Measurements from ENCODE around the gene RAB5B.
"Not testable (repeated sequence)": the region's sequence is repeated elsewhere in the genome, so short reads cannot be mapped to it uniquely, and the experiment has no call there.

Gene RAB5B

DNA sequence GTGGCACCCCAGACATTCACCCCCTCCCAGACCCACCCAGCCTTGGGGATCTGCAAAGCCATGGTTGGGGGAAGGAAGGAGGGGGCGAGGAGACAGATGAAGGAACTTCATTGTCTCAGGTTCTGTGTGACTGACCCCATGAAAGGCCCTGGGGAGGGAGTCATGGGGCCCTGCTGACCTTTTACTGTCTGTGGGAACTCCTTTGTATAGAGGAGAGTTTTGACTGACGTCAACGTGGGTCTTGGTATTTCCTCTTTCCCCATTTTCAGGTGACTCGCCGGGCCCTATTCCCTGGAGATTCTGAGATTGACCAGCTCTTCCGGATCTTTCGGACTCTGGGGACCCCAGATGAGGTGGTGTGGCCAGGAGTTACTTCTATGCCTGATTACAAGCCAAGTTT, 3.1 kb upstream of the RAB5B start:
- Histone ChIP-seq H3K27me3 (ENCODE audit: control insufficient read depth, insufficient read depth, low read length) (no peaks in the 10 kb centered on the region), H3K4me3 (ENCODE audit: low read depth, low read length) (no peak overlapping the region), H3K27ac (ENCODE audit: low read depth, low read length) (no peak overlapping the region), H3K9ac (ENCODE audit: low read length) (no peak overlapping the region), H3K4me1 (ENCODE audit: control insufficient read depth, insufficient read depth, low read length) (peaks cover 23% of the 10 kb centered on the region), H3K36me3 (ENCODE audit: control insufficient read depth, insufficient read depth, low read length) (peaks cover 42% of the 10 kb centered on the region), H3K9me3 (ENCODE audit: control insufficient read depth, insufficient read depth, low read depth, low read length) (no peaks in the 10 kb centered on the region)

DNA sequence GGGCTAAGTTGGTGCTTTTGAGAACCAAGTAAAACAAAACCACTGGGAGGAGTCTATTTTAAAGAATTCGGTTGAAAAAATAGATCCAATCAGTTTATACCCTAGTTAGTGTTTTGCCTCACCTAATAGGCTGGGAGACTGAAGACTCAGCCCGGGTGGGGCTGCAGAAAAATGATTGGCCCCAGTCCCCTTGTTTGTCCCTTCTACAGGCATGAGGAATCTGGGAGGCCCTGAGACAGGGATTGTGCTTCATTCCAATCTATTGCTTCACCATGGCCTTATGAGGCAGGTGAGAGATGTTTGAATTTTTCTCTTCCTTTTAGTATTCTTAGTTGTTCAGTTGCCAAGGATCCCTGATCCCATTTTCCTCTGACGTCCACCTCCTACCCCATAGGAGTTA, 1.8 kb upstream of the RAB5B start:
- peaks cover 18% of the 10 kb centered on the region for H3K4me1 ChIP-seq (ENCODE audit: control insufficient read depth, insufficient read depth, low read length)
- no peak overlapping the region for H3K27ac ChIP-seq (ENCODE audit: low read depth, low read length)
- no peak overlapping the region for H3K9ac ChIP-seq (ENCODE audit: low read length)
- no peak overlapping the region for H3K4me3 ChIP-seq (ENCODE audit: low read depth, low read length)
- H3K36me3 ChIP-seq (ENCODE audit: control insufficient read depth, insufficient read depth, low read length), result peaks cover 50% of the 10 kb centered on the region
- H3K9me3 ChIP-seq (ENCODE audit: control insufficient read depth, insufficient read depth, low read depth, low read length), result no peaks in the 10 kb centered on the region
- H3K27me3 ChIP-seq (ENCODE audit: control insufficient read depth, insufficient read depth, low read length), result no peaks in the 10 kb centered on the region

DNA sequence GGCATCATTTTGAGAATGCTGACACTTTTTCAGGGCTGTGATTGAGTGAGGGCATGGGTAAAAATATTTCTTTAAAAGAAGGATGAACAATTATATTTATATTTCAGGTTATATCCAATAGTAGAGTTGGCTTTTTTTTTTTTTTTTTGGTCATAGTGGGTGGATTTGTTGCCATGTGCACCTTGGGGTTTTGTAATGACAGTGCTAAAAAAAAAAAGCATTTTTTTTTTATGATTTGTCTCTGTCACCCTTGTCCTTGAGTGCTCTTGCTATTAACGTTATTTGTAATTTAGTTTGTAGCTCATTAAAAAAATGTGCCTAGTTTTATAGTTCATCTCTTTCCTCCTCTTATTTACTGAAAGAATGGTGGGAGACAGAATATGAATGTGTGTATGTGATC, 1.4 kb upstream of the RAB5B start:
- Histone ChIP-seq H3K36me3 (ENCODE audit: control insufficient read depth, insufficient read depth, low read length) (peaks cover 50% of the 10 kb centered on the region), H3K27ac (ENCODE audit: low read depth, low read length) (no peak overlapping the region), H3K4me3 (ENCODE audit: low read depth, low read length) (peak overlapping the region; percentile 57), H3K9me3 (ENCODE audit: control insufficient read depth, insufficient read depth, low read depth, low read length) (no peaks in the 10 kb centered on the region), H3K27me3 (ENCODE audit: control insufficient read depth, insufficient read depth, low read length) (no peaks in the 10 kb centered on the region), H3K9ac (ENCODE audit: low read length) (no peak overlapping the region), H3K4me1 (ENCODE audit: control insufficient read depth, insufficient read depth, low read length) (peaks cover 18% of the 10 kb centered on the region)

- H3K27me3 ChIP-seq (ENCODE audit: control insufficient read depth, insufficient read depth, low read length), result no peaks in the 10 kb centered on the region
- no peak overlapping the region for H3K27ac ChIP-seq (ENCODE audit: low read depth, low read length)
- no peaks in the 10 kb centered on the region for H3K9me3 ChIP-seq (ENCODE audit: control insufficient read depth, insufficient read depth, low read depth, low read length)
- peaks cover 48% of the 10 kb centered on the region for H3K36me3 ChIP-seq (ENCODE audit: control insufficient read depth, insufficient read depth, low read length)
- peak overlapping the region; percentile 57 for H3K4me3 ChIP-seq (ENCODE audit: low read depth, low read length)
- peak overlapping the region; percentile 41 for H3K9ac ChIP-seq (ENCODE audit: low read length)
- H3K4me1 ChIP-seq (ENCODE audit: control insufficient read depth, insufficient read depth, low read length), result peaks cover 14% of the 10 kb centered on the region
These were observed 823 bp upstream of the RAB5B start for GRCh38 chr12:55972911-55973598.

GRCh38 chr12:55974308-55974730, 441 bp downstream of the RAB5B start:
- Histone ChIP-seq H3K4me3 (ENCODE audit: low read depth, low read length) (peak overlapping the region; percentile 81), H3K4me1 (ENCODE audit: control insufficient read depth, insufficient read depth, low read length) (peaks cover 10% of the 10 kb centered on the region; the same call in 1 of the 2 replicates), H3K9ac (ENCODE audit: low read length) (peak overlapping the region; percentile 82), H3K27ac (ENCODE audit: low read depth, low read length) (peak overlapping the region; percentile 50; the same call in 1 of the 2 replicates), H3K9me3 (ENCODE audit: control insufficient read depth, insufficient read depth, low read depth, low read length) (no peaks in the 10 kb centered on the region), H3K36me3 (ENCODE audit: control insufficient read depth, insufficient read depth, low read length) (peaks cover 40% of the 10 kb centered on the region), H3K27me3 (ENCODE audit: control insufficient read depth, insufficient read depth, low read length) (no peaks in the 10 kb centered on the region)

DNA sequence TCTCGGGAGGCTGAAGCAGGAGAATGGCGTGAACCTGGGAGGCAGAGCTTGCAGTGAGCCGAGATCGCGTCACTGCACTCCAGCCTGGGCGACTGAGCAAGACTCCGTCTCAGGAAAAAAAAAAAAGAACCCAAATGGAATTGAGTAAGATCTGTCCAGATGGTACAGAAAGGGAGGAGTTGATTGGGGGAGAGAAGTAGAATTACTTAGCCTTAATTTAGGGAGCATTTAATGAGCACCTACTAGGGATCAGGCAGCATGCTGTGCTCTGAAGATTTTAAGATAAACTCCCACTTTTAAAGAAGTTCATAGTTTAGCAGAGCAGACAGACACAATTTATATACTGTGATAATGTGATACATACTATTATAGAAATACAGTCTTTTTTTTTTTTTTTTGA, 4.5 kb downstream of the RAB5B start:
- Histone ChIP-seq H3K36me3 (ENCODE audit: control insufficient read depth, insufficient read depth, low read length) (peaks cover 33% of the 10 kb centered on the region), H3K4me1 (ENCODE audit: control insufficient read depth, insufficient read depth, low read length) (peaks cover 4% of the 10 kb centered on the region), H3K9ac (ENCODE audit: low read length) (no peak overlapping the region), H3K27ac (ENCODE audit: low read depth, low read length) (no peak overlapping the region), H3K9me3 (ENCODE audit: control insufficient read depth, insufficient read depth, low read depth, low read length) (no peaks in the 10 kb centered on the region), H3K27me3 (ENCODE audit: control insufficient read depth, insufficient read depth, low read length) (no peaks in the 10 kb centered on the region), H3K4me3 (ENCODE audit: low read depth, low read length) (no peak overlapping the region)

DNA sequence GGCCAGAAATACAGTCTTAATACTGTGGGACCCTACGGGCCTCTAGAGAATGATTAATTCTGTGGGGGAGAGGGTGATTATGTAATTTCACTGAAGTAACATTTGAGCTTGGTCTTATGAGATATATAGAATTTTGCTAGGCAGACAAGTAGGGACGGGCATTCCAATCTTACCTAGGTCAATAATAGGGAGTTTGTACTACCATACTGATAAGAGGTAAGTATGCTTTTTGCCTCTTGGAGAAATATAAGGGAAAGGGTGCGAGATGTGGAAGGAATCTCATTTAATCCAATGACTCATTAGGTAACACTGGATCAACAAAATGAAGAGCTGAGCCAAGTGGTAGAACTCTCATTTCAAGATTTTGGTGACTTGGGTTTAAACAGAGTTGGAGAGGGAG, 5.2 kb downstream of the RAB5B start:
- H3K4me3 ChIP-seq (ENCODE audit: low read depth, low read length), result no peak overlapping the region
- H3K4me1 ChIP-seq (ENCODE audit: control insufficient read depth, insufficient read depth, low read length), result peaks cover 4% of the 10 kb centered on the region
- peaks cover 37% of the 10 kb centered on the region for H3K36me3 ChIP-seq (ENCODE audit: control insufficient read depth, insufficient read depth, low read length)
- H3K27me3 ChIP-seq (ENCODE audit: control insufficient read depth, insufficient read depth, low read length), result no peaks in the 10 kb centered on the region
- H3K27ac ChIP-seq (ENCODE audit: low read depth, low read length), result no peak overlapping the region
- H3K9me3 ChIP-seq (ENCODE audit: control insufficient read depth, insufficient read depth, low read depth, low read length), result no peaks in the 10 kb centered on the region
- no peak overlapping the region for H3K9ac ChIP-seq (ENCODE audit: low read length)

DNA sequence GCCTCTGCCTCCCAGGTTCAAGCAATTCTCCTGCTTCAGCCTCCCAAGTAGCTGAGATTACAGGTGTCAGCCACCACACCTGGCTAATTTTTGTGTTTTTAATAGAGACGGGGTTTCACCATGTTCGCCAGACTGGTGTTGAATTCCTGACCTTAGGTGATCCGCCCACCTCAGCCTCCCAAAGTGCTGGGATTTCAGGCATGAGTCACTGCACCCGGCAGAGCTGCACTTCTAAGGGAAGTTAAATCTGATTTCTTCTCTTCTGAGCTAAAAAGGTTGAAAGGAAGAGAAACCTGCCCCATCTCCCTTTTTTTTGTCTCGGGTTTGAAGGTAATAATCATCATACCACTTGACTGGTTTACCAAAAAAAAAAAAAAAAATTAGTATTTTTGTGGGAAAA, 8.0 kb downstream of the RAB5B start:
- not testable (repeated sequence) for H3K27ac ChIP-seq (ENCODE audit: low read depth, low read length); H3K4me3 ChIP-seq (ENCODE audit: low read depth, low read length); H3K9ac ChIP-seq (ENCODE audit: low read length); H3K4me1 ChIP-seq (ENCODE audit: control insufficient read depth, insufficient read depth, low read length); H3K9me3 ChIP-seq (ENCODE audit: control insufficient read depth, insufficient read depth, low read depth, low read length); H3K27me3 ChIP-seq (ENCODE audit: control insufficient read depth, insufficient read depth, low read length)
- peaks cover 51% of the 10 kb centered on the region for H3K36me3 ChIP-seq (ENCODE audit: control insufficient read depth, insufficient read depth, low read length)

DNA sequence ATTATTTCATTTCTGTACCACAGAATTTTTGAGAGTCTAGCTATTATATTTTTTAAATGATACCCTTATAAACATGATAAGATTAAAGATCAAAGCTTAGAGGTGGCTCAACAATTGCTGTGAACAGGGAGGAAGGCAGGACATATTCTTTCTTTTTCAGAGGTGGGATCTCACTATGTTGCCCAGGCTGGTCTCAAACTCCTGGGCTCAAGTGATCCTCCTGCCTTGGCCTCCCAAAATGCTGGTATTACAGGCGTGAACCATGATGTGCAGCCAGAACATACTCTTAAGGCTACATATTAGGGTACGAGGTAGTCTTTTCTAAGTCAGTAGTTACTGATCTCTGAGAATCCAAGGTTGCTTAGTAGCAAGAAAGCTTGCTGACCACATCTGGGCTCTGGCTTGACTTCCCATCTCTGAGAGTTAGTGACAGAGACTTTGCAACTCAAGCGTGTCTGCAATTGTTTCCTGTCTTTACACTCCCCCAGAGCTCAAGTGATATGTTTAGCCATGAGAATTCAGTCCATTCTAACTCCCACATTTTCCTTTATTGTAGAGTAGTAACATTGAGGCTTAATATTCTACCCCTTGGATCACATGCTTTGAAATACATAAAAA, 8.6 kb downstream of the RAB5B start:
- H3K27ac ChIP-seq (ENCODE audit: low read depth, low read length), result no peak overlapping the region

DNA sequence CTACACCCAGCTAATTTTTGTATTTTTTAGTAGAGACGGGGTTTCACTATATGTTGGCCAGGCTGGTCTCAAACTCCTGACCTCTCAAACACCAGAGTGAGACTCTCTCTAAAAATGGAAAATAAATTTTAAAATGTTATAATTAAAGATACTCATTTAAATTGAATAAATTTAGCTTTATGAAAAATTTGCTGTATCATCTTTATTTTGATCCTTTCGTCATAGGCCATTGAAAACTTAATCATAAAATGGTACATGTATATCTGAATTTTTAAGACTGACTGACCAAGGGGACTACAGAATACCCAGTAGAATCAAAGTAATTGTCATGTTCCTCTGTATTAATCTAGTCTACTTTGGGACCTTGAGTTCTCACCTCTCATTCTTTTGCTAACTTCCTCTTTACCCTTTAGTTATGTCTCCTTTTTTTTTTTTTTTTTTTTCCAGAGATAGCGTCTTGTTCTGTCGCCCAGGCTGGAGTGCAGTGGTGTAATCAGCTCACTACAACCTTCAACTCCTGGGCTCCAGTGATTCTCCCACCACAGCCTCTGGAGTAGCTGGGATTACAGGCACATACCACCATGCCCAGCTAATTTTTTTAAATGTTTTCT, 9.5 kb downstream of the RAB5B start:
- Histone ChIP-seq H3K36me3 (ENCODE audit: control insufficient read depth, insufficient read depth, low read length) (peaks cover 64% of the 10 kb centered on the region), H3K9ac (ENCODE audit: low read length) (no peak overlapping the region), H3K27ac (ENCODE audit: low read depth, low read length) (no peak overlapping the region)

More for the DNA sequence above, 8.6 kb downstream of the RAB5B start:
- Histone ChIP-seq H3K4me3 (ENCODE audit: low read depth, low read length) (no peak overlapping the region), H3K4me1 (ENCODE audit: control insufficient read depth, insufficient read depth, low read length) (no peaks in the 10 kb centered on the region; the same call in 1 of the 2 replicates), H3K36me3 (ENCODE audit: control insufficient read depth, insufficient read depth, low read length) (peaks cover 56% of the 10 kb centered on the region), H3K9ac (ENCODE audit: low read length) (no peak overlapping the region), H3K27me3 (ENCODE audit: control insufficient read depth, insufficient read depth, low read length) (no peaks in the 10 kb centered on the region), H3K9me3 (ENCODE audit: control insufficient read depth, insufficient read depth, low read depth, low read length) (no peaks in the 10 kb centered on the region)

DNA sequence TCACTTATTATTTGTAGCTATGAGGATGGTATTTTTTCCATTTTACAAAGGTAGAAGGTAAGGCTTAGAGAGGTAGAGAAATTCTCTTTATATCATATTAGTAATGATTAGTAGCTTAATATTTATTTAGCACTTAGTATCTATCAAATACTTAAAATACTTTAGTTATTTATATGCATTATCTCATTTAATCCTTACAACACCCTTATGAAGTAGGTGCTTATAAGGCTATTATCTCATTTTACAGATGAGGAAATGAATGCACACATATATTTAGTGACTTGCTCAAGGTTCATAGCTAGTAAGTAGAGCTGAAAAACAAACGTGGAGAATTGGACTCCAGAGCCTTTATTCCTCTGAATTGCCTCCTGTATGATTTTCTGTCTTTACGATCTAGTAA, 11.0 kb downstream of the RAB5B start:
- H3K9me3 ChIP-seq (ENCODE audit: control insufficient read depth, insufficient read depth, low read depth, low read length), result no peaks in the 10 kb centered on the region
- H3K27me3 ChIP-seq (ENCODE audit: control insufficient read depth, insufficient read depth, low read length), result no peaks in the 10 kb centered on the region
- H3K36me3 ChIP-seq (ENCODE audit: control insufficient read depth, insufficient read depth, low read length), result peaks cover 69% of the 10 kb centered on the region
- H3K4me3 ChIP-seq (ENCODE audit: low read depth, low read length), result no peak overlapping the region
- no peaks in the 10 kb centered on the region; the same call in 1 of the 2 replicates for H3K4me1 ChIP-seq (ENCODE audit: control insufficient read depth, insufficient read depth, low read length)
- H3K9ac ChIP-seq (ENCODE audit: low read length), result no peak overlapping the region
- H3K27ac ChIP-seq (ENCODE audit: low read depth, low read length), result no peak overlapping the region

More for the DNA sequence above, 9.5 kb downstream of the RAB5B start:
- Histone ChIP-seq H3K4me1 (ENCODE audit: control insufficient read depth, insufficient read depth, low read length) (no peaks in the 10 kb centered on the region; the same call in 1 of the 2 replicates), H3K9me3 (ENCODE audit: control insufficient read depth, insufficient read depth, low read depth, low read length) (no peaks in the 10 kb centered on the region), H3K4me3 (ENCODE audit: low read depth, low read length) (no peak overlapping the region), H3K27me3 (ENCODE audit: control insufficient read depth, insufficient read depth, low read length) (no peaks in the 10 kb centered on the region)
